ENCODE data around the gene MACROD2.

Gene MACROD2

GRCh38 chr20:14724036-14724435, 728.7 kb downstream of the MACROD2 start:
- no peak for DNase-seq

DNA sequence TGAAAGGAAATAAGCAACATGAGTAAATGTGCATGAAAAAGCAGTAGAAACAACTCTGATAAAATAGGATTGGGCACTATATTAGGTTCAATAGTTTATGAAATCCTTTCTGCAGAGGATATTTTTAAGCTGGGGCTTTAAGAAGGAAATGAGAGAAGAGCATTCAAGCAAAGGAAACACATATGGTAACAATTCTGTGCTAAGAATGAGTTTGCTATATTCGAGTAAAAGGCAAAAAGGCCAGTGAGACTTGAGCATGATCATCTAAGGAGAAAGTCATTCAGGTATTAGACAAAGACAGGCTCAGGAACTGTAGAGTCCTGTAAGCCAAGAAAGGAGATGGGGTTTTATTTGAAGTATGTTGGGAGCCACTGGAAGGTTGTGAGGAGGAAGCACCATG, 729.2 kb downstream of the MACROD2 start:
- DNase-seq = no peak

- DNase-seq = no peak
Observed at GRCh38 chr20:14726591-14726990, 731.3 kb downstream of the MACROD2 start.

- no peak for DNase-seq
Observed at GRCh38 chr20:14727485-14728150, 732.3 kb downstream of the MACROD2 start.

DNA sequence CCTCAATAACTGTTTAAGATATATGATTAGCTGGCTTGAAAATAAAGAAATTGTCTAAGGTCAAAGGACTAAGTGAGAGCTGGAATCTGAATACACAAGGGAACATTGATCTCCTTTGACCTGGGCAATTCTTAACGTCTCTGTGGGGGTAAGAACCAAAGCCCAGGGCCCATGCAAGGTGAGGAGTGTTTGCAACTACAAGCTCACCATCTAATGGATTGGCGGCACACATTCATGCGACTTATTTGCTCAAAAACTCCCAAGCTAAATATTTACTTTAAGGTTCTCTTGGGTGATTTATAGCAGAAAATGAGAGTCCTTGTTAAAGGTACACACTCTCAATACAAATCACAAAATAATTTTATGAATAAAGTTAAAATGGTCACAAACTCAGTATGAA, 734.1 kb downstream of the MACROD2 start:
- DNase-seq = no peak

DNA sequence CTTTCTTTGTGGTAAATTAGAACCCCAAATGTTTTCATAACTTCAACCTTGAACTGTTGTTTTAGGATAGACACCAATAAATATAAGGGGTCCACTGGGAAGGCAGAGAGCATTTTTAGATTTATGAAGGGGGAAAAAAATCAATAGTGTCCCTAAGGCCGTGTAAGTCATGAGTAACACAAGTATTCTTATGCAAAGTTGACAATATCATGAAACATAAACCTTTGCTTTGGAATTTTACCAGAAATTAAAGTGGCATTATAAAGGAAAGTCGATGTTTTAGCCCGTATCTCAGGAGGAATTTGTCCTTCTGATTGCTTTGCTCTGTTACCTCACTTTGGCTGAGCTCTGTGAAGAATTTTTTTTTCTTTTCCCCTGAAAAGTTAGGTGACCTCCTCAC, 737.0 kb downstream of the MACROD2 start:
- DNase-seq = no peak

DNA sequence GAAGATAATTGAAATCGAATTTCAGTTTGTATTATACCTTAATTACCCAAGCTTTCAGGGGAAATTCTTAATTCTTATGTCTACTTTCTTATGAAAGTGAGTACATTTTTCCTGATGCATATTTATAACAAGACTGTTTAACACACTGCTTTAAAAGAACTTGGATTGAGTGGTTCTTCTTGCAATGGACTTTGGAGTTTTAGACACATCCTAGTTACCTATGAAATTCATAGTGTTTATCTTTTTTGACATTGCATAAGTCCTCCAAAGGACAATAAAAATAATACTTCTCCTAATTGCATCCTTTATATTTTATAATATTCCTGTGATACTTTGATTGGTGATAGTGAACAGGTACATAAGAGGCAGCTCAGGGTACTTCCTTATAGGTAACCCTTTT, 737.7 kb downstream of the MACROD2 start:
- DNase-seq = no peak

GRCh38 chr20:14740380-14740779, 745.1 kb downstream of the MACROD2 start:
- no peak for DNase-seq

GRCh38 chr20:14741616-14742015, 746.3 kb downstream of the MACROD2 start:
- DNase-seq = no peak

DNA sequence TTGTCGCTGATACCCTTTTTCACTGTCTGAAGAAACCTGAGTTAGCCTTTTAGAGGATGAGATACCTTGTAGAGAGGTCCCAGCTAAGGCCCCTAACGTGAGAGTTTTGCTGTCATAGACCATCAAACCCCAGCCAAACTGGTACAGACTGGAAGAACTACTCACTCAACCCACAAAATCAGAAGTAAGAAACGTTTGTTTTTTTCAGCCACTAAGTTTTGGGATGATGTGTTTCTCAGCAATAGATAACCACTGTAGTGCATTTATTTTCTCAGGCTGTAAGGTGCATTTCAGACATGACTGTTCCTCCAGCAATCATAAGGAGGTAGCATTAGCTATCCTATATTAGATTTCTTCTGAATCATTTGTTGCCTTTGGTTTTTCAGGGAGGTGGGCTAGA, 749.4 kb downstream of the MACROD2 start:
- no peak for DNase-seq

- no peak for DNase-seq
Observed at GRCh38 chr20:14745830-14746229, 750.5 kb downstream of the MACROD2 start.

DNA sequence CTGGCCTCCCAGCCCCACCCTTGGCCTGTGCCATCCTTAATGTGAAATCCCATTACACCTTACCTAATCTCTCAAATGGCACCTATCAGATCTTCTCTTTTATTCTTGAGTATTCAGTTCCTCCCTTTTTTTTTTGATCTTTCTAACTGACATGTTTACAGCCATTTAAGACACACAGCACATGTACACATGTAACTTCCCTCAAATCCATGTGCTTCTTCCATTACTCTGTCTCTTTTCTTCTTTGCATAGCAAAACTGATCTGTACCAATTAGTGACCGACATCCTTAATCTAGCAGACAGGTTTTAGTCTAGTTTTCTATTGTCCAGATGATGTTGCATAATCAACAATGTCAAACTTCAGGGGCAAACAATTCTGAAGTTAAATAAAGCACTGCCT, 755.9 kb downstream of the MACROD2 start:
- no peak for DNase-seq

- DNase-seq = no peak
Observed at GRCh38 chr20:14757728-14758127, 762.4 kb downstream of the MACROD2 start.

DNA sequence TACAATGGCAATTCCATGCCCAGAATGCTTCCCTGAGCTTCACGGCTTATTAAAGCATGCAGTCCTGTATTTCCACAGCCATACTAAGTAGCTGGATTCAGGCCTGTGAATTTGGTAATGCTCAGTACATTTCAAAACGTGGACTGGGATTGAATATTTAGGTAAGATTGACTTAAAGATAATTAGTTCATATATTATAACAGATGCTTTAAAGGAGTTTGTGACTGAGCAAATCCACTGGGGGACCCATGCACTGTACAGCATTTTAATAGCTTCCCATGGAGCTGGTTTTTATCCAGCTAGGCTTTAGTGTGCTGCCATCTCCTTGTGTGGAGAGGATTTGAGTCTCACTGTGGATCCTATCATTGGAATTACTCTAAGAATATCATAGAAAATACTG, 763.0 kb downstream of the MACROD2 start:
- DNase-seq = no peak

DNA sequence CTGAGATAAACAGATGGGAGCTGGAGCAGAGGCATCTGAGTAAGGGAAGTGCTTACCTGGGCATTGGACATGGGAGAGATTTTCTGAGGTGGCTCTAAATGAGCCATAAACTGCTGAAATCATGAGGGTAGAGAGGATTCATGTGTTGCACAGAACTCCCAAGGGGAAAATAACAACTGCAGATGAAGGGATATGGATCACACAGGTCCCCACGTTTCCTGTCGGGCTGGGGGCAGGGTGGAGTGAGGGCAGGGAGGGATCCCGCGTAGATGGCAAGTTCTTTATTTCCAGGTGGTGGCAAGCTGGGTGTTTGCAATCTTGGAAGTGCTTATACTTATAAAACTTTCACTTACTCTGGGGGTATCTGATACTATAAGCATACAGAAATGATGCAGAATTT, 764.7 kb downstream of the MACROD2 start:
- no peak for DNase-seq

DNA sequence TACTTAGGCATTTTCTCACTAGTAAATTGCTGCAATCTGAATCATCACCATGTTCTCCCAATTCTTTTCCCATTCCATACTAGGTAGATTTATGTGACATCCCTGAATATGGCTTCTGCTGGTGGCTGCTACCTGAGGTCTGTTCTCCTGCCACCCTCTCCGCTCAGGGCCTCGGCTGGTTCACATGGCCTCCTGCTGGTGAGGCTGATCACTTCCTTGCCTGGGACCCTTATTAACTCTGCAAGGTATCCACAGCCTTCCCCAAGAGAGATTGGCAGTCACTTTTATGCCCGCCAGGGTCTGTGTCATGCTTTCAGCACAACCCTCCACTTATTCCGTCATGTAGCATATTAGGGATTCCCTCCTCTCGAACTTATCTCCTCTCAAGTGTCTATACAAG, 766.6 kb downstream of the MACROD2 start:
- no peak for DNase-seq

GRCh38 chr20:14764511-14765369, 769.4 kb downstream of the MACROD2 start:
- no peak for DNase-seq

DNA sequence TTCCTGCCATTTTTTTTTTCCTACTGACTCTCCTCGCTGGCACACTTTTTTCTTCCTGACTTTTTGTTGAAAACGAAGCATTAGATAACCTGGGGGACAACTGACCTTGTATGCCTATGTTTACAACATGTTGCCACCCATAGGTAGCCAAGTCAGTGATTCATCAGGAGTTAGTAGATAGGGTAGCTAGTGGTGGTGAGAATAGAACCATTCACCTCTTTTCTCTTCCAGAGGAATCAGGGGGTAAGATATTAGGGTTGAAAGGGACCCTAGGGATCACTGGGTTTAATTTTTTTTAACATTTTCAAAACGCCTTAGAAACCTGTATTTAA, 770.0 kb downstream of the MACROD2 start:
- no peak for DNase-seq

DNA sequence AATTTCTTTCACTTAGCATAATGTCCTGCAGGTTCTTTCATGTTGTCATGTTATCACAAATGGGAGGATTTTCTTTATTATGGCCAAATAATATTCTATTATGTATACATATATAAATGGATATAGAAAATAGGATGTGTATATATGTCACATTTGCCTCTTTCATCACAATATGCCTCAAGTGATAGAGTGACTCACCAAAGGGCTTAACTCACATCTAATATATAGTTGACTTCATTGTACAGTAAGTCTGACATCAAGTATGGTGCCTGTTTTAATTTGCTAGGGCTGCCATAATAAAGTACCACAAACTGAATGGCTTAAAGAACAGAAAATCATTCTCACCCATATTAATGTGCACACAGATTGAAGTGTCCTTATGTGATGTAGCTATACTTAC, 778.2 kb downstream of the MACROD2 start:
- DNase-seq = no peak

DNA sequence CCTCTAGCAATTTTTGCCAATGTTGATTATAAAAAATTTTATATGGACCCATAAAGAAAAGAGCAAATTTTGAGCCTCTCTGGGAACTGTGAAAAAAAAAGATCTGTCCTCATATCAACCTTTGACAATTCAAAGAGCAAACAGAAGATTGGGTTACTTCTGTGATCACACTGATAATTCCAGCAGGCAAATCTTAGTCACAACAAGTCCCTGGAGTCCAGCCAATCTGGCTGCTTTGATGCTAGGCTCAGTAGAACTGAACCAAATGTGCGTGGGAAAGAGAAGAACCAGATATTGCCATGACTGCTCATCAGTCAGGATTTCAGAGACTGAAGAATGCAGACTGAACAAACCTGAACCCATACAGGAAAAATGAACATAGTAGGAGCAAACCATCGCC, 780.5 kb downstream of the MACROD2 start:
- no peak for DNase-seq

GRCh38 chr20:14777591-14777990, 782.3 kb downstream of the MACROD2 start:
- DNase-seq = no peak

- DNase-seq = no peak
Observed at GRCh38 chr20:14778096-14778495, 782.8 kb downstream of the MACROD2 start.

DNA sequence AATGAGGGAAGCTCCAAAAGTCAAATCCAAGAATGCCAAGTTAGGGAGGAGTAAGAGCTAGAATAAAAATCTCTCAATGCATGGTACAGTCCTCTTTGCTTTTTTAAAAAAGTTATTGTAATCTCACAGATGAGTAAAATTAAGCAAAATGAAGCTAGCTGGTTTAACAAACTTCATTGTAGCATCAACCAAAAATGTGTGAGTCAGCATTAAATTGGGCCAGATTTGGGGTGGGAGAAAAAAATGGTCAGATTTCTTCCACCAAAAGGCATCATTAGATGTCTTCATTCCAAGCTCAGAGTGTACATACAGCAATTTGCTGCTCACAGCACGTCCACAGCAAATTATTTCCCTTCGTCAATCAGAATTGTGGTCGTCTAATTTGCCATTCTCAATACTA, 783.6 kb downstream of the MACROD2 start:
- no peak for DNase-seq

- no peak for DNase-seq
Observed at GRCh38 chr20:14780508-14780907, 785.2 kb downstream of the MACROD2 start.

DNA sequence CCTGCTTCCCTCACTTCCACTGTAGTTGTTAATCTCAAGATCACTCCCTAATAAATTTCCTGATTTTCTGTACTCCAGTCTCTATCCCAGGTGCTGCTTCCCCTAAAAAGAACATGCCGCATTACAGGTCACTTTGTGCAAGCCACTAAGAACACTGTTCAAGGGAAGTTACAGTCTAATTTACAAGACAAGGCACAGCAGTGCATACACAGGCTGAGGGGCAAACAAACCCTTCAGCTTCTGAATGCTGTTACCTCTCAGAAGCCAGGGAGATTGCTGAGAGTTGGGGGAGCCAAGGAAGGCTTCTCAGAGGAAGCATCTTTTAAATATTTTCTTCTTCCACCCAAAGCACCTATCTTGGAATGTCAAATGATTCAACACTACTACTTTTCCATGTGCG, 787.4 kb downstream of the MACROD2 start:
- DNase-seq = no peak
